Neural cell (in vitro differentiated cells): ENCODE results near the gene GBE1. TPM values are rescaled to one million over a fixed set of nuclear protein-coding genes. Genes with fewer than 3 reads are reported as not detected.

Experiments used
- H2AFZ ChIP-seq: fragments of 200-600, 300-800 bp; sonication (generic), shearing (Covaris generic); 2 replicates; pipeline ENCODE4 v1.6.0; 2014; ENCODE audit warnings: low read depth, mild to moderate bottlenecking, antibody characterized with exemption, low read length, moderate library complexity
- H3F3A ChIP-seq: fragments of 200-600 bp; shearing (Covaris generic); 2 replicates; pipeline ENCODE4 v1.6.1; 2016; ENCODE audit warnings: mild to moderate bottlenecking, moderate library complexity, mixed read lengths, antibody characterized with exemption, low read length; ENCODE audit not compliant: insufficient read depth, poor library complexity, severe bottlenecking
- H3K27ac ChIP-seq: fragments of 200-600, 300-800 bp; sonication (generic), shearing (Covaris generic); 2 replicates; pipeline ENCODE4 v1.5.1; 2014; ENCODE audit warnings: mild to moderate bottlenecking, low read length, moderate library complexity
- H3K27me3 ChIP-seq: fragments of 300-800, 200-600 bp; sonication (generic), shearing (Covaris generic); 2 replicates; pipeline ENCODE4 v1.6.0; 2014; ENCODE audit warnings: mild to moderate bottlenecking, low read depth, low read length, moderate library complexity; ENCODE audit not compliant: insufficient read depth
- H3K36me3 ChIP-seq: fragments of 300-800, 200-600 bp; sonication (generic), shearing (Covaris generic); 2 replicates; pipeline ENCODE4 v1.5.1; 2014; ENCODE audit warnings: mild to moderate bottlenecking, antibody characterized with exemption, low read length, moderate library complexity; ENCODE audit not compliant: insufficient read depth
- H3K4me2 ChIP-seq: fragments of 300-800, 200-600 bp; sonication (generic), shearing (Covaris generic); 2 replicates; pipeline ENCODE4 v1.6.0; 2014; ENCODE audit warnings: mild to moderate bottlenecking, low read length
- H3K4me3 ChIP-seq: fragments of 300-800, 200-600 bp; sonication (generic), shearing (Covaris generic); 2 replicates; pipeline ENCODE4 v1.5.1; 2014; ENCODE audit warnings: mild to moderate bottlenecking, low read length, moderate library complexity
- H3K79me2 ChIP-seq: fragments of 200-600 bp; shearing (Covaris generic); replicated peaks from 2 replicates; pipeline ENCODE4 v1.6.0; 2014; ENCODE audit warnings: mild to moderate bottlenecking, low read length, moderate library complexity; ENCODE audit not compliant: insufficient read depth
- H3K9ac ChIP-seq: fragments of 300-800, 200-600 bp; sonication (generic), shearing (Covaris generic); 2 replicates; pipeline ENCODE4 v1.6.1; 2016; ENCODE audit warnings: mild to moderate bottlenecking, low read length, mixed read lengths
- H3K9me2 ChIP-seq: fragments of 200-600 bp; shearing (Covaris generic); 2 replicates; pipeline ENCODE4 v1.6.1; 2016; ENCODE audit warnings: mild to moderate bottlenecking, low read length, mixed read lengths; ENCODE audit not compliant: insufficient read depth
- H3K9me3 ChIP-seq: fragments of 200-600, 300-800 bp; sonication (generic), shearing (Covaris generic); 2 replicates; pipeline ENCODE4 v1.6.1; 2016; ENCODE audit warnings: mild to moderate bottlenecking, mixed run types, low read length, moderate library complexity, mixed read lengths
- H4K20me1 ChIP-seq: fragments of 200-600 bp; shearing (Covaris generic); 2 replicates; pipeline ENCODE4 v1.6.1; 2016; ENCODE audit warnings: mild to moderate bottlenecking, mixed run types; ENCODE audit not compliant: insufficient read depth
- EP300 ChIP-seq: fragments of 450-650 bp; conservative IDR thresholded peaks from 2 replicates; pipeline ENCODE4 v1.6.1; 2014; ENCODE audit warnings: antibody characterized with exemption, mild to moderate bottlenecking, moderate library complexity; ENCODE audit not compliant: poor library complexity, severe bottlenecking
- EZH2 ChIP-seq: fragments of 200-600, 300-800 bp; shearing (Covaris generic), sonication (generic); IDR thresholded peaks from 2 replicates; pipeline ENCODE4 v1.6.1; 2014; ENCODE audit warnings: antibody characterized with exemption, low read length, borderline replicate concordance, mild to moderate bottlenecking; ENCODE audit not compliant: insufficient read depth, poor library complexity, severe bottlenecking
- MXI1 ChIP-seq: fragments of 450-650 bp; conservative IDR thresholded peaks from 2 replicates; pipeline ENCODE4 v1.6.1; 2014; ENCODE audit warnings: antibody characterized with exemption, mild to moderate bottlenecking; ENCODE audit not compliant: poor library complexity, severe bottlenecking
- POLR2AphosphoS5 ChIP-seq: IDR thresholded peaks from 2 replicates; pipeline ENCODE4 v1.6.1; 2012
- RAD21 ChIP-seq: fragments of 450-650 bp; conservative IDR thresholded peaks from 2 replicates; pipeline ENCODE4 v1.6.1; 2014; ENCODE audit warnings: antibody characterized with exemption, mild to moderate bottlenecking, moderate library complexity
- SMC3 ChIP-seq: fragments of 450-650 bp; conservative IDR thresholded peaks from 2 replicates; pipeline ENCODE4 v1.6.1; 2014; ENCODE audit warnings: antibody characterized with exemption, mild to moderate bottlenecking, moderate library complexity; ENCODE audit not compliant: poor library complexity
- TAF1 ChIP-seq: IDR thresholded peaks from 2 replicates; pipeline ENCODE4 v1.6.1; 2012; ENCODE audit warnings: low read depth
- polyA plus RNA-seq: library from polyadenylated mRNA; depleted of rRNA; stranded (reverse); fragments of >200 nt; gene quantifications from 2 replicates; pipeline ENCODE4 v1.2.3, GENCODE V29; 2014
- TF ChIP-seq, protein P1 (sequence below): fragments of 450-650 bp; IDR thresholded peaks from 2 replicates; pipeline ENCODE4 v1.5.1; 2014; ENCODE audit warnings: antibody characterized with exemption, mild to moderate bottlenecking, moderate library complexity; ENCODE audit not compliant: poor library complexity, severe bottlenecking
- TF ChIP-seq, protein P2 (sequence below): IDR thresholded peaks from 2 replicates; pipeline ENCODE4 v1.6.1; 2012; ENCODE audit warnings: borderline replicate concordance

The GBE1 gene
- polyA plus RNA-seq, 1 donor from 2014 or later: 2.4 TPM

DNA sequence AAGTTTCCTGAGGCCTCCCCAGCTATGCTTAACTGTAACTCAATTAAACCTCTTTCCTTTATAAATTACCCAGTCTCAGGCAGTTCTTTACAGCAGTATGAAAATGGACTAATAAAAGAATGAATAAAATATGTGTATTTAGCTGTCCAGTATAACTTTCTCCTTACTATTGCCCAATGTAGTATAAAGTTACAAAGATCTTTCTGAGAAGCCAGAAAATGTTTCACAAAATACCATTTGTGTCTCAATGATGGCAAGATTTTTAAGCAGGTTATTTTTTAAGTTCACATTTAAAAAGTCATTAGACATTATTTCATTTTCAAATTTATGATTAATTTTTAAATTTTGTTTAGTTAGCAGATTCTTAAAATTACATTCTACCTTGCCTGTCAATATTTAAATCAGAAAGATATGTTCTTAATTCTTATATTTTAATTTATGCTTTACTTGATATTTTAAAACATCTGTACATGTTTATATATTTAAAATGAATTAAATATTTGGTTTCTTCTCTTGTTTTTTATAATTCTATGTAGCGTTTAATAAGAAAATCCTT is 189.2 kb downstream of the GBE1 start:
- TF ChIP-seq MXI1: no peak
- no peak for TF ChIP-seq RAD21
- TF ChIP-seq POLR2AphosphoS5: no peak
- TF ChIP-seq, protein P1, sequence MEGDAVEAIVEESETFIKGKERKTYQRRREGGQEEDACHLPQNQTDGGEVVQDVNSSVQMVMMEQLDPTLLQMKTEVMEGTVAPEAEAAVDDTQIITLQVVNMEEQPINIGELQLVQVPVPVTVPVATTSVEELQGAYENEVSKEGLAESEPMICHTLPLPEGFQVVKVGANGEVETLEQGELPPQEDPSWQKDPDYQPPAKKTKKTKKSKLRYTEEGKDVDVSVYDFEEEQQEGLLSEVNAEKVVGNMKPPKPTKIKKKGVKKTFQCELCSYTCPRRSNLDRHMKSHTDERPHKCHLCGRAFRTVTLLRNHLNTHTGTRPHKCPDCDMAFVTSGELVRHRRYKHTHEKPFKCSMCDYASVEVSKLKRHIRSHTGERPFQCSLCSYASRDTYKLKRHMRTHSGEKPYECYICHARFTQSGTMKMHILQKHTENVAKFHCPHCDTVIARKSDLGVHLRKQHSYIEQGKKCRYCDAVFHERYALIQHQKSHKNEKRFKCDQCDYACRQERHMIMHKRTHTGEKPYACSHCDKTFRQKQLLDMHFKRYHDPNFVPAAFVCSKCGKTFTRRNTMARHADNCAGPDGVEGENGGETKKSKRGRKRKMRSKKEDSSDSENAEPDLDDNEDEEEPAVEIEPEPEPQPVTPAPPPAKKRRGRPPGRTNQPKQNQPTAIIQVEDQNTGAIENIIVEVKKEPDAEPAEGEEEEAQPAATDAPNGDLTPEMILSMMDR: no peak
- TF ChIP-seq, protein P2, sequence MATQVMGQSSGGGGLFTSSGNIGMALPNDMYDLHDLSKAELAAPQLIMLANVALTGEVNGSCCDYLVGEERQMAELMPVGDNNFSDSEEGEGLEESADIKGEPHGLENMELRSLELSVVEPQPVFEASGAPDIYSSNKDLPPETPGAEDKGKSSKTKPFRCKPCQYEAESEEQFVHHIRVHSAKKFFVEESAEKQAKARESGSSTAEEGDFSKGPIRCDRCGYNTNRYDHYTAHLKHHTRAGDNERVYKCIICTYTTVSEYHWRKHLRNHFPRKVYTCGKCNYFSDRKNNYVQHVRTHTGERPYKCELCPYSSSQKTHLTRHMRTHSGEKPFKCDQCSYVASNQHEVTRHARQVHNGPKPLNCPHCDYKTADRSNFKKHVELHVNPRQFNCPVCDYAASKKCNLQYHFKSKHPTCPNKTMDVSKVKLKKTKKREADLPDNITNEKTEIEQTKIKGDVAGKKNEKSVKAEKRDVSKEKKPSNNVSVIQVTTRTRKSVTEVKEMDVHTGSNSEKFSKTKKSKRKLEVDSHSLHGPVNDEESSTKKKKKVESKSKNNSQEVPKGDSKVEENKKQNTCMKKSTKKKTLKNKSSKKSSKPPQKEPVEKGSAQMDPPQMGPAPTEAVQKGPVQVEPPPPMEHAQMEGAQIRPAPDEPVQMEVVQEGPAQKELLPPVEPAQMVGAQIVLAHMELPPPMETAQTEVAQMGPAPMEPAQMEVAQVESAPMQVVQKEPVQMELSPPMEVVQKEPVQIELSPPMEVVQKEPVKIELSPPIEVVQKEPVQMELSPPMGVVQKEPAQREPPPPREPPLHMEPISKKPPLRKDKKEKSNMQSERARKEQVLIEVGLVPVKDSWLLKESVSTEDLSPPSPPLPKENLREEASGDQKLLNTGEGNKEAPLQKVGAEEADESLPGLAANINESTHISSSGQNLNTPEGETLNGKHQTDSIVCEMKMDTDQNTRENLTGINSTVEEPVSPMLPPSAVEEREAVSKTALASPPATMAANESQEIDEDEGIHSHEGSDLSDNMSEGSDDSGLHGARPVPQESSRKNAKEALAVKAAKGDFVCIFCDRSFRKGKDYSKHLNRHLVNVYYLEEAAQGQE: no peak
- no peak for TF ChIP-seq TAF1
- TF ChIP-seq EZH2: no peak
- no peak for TF ChIP-seq SMC3
- TF ChIP-seq EP300: no peak
- no peak overlapping the region for H3K27ac ChIP-seq

DNA sequence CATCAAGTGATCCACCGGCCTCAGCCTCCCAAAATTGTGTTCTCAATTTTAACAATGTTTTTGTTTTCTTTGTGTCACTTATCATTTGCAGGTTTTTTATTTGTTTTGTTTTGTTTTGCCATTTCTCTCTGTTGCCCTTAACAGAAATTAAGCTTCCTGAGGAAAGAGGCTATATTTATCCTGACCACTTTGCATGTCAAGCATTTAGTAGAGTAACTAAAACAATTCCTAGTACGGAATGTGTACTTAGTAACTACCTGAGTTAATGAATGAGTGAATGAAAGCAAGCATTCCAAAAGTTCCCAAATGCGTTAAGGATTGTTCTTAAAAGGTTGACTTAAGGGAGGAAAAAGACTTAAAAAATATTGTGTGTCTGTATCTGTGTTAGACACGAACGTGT is 193.1 kb downstream of the GBE1 start:
- no peaks in the 10 kb centered on the region for H3K36me3 ChIP-seq
- H3K4me2 ChIP-seq: no peak overlapping the region
- H3K9ac ChIP-seq: no peak overlapping the region
- H3K79me2 ChIP-seq: no peaks in the 10 kb centered on the region
- H3K9me2 ChIP-seq: no peaks in the 10 kb centered on the region
- H3K9me3 ChIP-seq: no peaks in the 10 kb centered on the region
- H3F3A ChIP-seq: no peaks in the 10 kb centered on the region
- H3K27ac ChIP-seq: no peak overlapping the region
- TF ChIP-seq SMC3 (no peak), POLR2AphosphoS5 (no peak), RAD21 (no peak), EZH2 (no peak), MXI1 (no peak)
- TF ChIP-seq, protein P1: no peak
- TF ChIP-seq, protein P2: no peak
- no peak overlapping the region for H3K4me3 ChIP-seq
- no peaks in the 10 kb centered on the region for H3K27me3 ChIP-seq
- no peaks in the 10 kb centered on the region for H4K20me1 ChIP-seq
- no peak overlapping the region for H2AFZ ChIP-seq

More for the DNA sequence above, 189.2 kb downstream of the GBE1 start:
- Histone ChIP-seq H3K36me3 (no peaks in the 10 kb centered on the region), H3K4me3 (no peak overlapping the region), H2AFZ (no peak overlapping the region), H3K9ac (no peak overlapping the region), H3K9me3 (no peaks in the 10 kb centered on the region), H3K9me2 (no peaks in the 10 kb centered on the region), H3F3A (no peaks in the 10 kb centered on the region), H3K27me3 (no peaks in the 10 kb centered on the region), H3K79me2 (no peaks in the 10 kb centered on the region), H3K4me2 (no peak overlapping the region), H4K20me1 (no peaks in the 10 kb centered on the region)
